Embryonic facial prominence (tissue), 1 donor: ENCODE measurements around the gene DPYSL3.

Source experiments
- DNase-seq: peaks from one replicate; pipeline ENCODE4 v3.0.0-alpha.2; 2016; ENCODE audit errors: extremely low spot score

The DPYSL3 gene

DNA sequence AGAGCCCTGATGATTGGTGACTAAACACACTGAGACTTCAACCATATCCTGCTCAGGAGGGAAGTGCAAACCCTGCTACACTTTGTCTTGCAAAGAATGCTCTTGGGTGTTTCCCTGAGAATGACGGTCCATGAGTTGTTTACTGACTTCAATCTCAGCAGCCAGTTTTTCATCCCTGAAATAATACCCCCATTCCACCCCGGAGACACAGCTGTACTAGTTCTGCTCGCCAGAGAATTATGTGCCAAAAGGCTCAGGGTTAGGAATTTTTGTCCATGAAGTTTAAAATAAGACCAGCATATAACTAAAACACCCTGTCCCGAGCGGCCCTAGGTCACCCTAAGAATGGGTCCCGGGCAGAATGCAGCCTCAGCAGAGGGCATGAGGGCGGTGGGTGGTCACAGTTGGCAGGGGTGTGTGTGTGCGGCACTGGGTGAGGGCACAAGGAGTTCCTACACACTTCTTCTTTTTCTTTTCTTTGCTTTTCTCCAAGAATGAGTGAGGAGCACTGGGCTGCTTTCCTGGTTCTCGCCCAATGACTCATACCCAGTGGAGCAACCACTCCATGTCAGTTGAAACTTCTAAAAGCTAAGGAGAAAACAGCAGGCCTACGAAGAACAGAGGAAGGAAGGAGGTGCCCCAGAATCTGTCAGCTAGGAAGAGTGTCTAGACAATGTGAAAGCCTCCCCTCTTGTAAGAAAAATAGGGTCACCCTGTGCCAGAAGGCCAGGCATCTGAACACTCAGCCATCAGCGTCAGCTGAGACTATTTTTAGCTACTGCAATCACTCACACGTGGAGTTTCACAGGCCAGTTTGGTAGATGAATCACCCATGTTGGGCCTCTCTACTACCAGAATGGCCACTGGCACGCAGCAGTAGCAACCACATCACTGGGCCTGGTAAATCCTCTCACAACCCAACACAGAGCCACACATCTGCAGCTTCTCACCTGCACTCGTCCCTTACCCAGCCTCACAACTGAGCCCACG lies 105.9 kb downstream of the DPYSL3 start:
- no peak for DNase-seq

DNA sequence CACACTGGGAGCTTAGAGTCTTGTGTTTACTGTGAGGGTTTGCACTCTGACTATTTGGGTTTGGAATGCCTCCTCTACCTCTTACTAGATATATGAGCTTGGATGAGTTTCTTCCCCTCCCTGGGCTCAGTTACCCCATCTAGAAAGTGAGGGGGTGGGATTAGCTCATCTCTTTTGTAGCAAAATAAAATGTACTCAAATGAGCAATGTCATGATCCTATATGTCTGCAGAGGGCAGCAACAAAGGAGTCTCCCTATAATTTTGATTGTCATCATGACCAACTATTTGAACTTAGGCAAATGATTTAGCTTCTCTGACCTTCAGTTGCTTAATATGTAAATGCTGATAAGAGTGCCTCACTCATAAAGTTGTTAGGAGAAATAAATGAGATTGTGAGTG lies 109.0 kb downstream of the DPYSL3 start:
- no peak for DNase-seq

DNA sequence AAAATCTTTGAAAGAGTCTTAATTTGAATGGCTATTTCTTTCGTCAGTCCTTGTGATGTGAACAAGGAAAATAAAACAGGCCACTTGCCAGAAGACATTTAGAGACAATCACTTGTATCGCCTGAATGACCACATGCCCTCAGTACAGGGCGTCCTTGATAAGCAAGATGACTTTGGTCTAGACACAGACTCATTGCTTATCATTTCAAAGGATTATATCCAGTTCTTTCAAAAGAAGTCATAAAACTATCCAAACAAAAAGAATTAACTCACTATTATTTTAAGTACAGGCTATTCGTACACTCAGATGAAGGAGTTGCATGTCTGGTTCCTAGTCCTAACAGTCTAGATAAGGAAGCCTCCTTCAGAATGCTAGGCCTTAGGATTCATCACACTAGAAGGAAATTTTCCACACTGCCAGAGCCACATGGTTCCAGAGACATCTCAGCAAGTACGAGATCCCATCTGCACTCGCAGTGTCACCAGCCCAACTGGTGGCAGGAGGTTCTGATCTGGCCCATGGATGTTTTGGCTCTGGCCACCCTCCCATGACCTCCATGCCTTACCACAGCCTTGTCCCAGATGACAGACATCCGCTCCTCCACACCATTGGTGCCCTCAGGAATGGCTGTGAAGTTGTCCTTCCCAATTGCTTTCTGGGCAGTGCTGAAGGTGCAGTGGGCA lies 109.6 kb downstream of the DPYSL3 start:
- no peak for DNase-seq

DNA sequence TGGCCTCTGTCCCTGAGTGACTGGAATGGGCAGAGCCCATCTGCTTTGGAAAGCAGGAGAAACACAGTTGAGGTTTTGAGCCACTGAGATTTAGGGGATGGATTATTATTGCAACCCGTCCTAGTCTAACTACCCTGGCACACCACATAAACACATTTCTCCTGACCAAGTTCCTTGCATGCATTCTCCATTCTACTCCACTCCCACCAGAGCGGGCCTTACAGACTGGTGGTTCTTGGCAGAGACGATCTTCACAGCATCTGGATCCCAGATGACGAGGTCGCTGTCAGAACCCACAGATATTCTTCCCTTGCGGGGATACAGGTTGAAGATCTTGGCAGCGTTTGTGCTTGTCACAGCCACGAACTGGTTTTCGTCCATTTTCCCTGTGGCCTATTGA lies 111.0 kb downstream of the DPYSL3 start:
- no peak for DNase-seq

DNA sequence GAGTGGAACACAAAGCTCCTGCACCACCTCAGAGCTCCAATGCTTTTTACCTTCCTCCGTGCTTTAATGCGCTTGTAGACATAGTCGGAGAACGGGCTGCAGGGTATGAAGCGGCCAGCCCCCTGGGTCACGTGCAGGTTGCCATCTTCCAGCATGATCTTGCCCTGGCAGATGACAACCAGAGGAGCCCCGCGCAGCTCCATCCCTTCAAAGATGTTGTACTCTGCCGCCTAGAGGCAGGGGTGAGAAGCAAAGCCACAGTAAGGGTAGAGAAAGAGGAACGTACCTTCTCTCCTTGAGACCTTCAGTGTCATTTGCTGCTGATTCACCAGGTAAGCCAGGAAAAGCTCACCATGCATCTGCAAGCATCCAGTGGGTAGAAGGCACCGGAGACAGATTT lies 112.3 kb downstream of the DPYSL3 start:
- DNase-seq, result no peak

DNA sequence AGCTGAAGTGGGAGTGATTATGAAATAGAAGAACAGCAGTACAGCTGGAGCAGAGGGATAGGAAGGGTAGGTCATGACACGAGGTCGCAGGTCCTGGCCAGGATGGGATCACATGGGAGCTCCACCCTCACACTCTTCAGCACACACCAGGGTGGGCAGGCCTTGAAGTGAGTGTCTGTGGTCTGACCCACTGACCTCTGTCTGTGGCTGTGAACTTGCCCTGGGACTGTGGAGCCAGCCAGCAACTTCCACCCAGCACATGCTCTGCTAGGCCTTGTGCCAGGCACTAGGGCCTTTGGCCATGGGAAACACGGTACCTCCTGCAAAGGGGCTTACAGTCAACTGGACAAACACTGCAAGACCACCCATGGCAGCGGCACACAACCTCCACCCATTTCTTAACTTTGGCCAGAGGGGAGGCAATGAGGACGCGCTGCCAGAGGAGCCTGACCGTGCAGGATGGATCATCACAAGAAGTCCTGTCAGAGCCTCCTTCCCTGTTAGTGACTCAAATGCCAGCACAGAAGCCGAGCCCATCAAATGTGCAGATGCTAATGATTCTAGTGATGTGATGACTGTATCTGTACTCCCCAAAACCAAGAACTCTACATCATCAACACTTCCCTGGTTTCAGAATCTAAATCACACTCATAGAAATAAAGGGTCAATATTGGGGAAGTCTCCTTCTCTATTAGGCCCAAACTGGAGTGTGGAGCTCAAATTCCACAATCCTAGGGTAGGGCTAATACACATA lies 113.6 kb downstream of the DPYSL3 start:
- DNase-seq, result no peak

DNA sequence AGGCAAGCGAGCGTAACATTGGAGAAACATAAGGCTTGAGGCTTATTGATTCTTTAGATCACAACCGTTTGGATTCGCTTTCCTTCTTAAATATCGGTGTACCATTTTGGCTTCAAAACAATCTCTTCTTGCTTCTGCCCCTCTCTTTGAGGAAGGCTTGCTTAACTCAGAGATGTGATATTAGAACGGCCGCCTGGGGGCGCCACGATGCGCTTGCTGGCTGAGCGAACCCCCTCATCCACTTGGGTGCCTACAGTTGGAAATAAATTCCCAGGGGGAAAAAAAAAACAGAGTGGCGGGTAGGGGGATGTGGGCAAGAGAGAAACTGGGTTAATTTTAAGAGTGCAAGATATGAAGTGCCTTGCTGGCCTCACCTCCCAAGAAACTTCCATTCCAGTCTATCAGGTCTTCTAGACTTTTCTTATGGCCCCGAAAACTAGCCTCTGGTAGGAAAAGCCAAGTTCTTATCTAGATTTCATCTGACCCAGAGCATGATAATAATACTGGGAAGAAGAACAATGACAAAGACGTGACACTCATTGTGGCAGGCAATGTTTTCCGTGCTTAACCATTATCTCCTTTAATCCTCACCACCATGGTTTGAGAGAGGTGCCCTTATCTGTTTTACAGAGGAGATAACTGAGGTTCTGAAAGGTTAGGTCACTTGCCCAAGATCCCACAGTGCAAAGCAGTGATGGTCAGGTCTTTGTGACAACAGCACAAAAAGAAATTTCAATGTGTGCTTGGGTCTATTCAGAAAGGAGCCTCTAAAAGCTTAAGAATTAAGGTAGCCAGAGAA lies 115.8 kb downstream of the DPYSL3 start:
- no peak for DNase-seq

DNA sequence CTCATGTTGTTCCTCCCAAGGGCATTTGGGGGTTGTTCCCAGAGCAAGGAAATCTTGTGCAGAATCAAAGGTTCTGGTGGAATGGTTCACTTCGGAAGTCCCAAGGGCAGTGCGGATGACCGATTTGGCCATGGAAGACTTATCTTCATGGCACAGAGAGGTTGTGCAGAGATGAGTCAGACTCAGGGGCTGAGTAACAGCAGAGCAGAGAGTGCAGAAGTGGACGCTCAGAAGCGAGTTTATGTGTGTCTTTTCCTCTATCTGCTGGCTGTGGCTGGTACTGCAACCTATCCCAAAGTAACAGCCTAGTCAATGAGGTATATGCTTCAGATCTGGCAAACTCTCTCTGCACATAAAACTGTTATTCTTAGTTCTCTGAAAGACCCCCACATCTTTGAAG lies 118.1 kb downstream of the DPYSL3 start:
- DNase-seq, result no peak

DNA sequence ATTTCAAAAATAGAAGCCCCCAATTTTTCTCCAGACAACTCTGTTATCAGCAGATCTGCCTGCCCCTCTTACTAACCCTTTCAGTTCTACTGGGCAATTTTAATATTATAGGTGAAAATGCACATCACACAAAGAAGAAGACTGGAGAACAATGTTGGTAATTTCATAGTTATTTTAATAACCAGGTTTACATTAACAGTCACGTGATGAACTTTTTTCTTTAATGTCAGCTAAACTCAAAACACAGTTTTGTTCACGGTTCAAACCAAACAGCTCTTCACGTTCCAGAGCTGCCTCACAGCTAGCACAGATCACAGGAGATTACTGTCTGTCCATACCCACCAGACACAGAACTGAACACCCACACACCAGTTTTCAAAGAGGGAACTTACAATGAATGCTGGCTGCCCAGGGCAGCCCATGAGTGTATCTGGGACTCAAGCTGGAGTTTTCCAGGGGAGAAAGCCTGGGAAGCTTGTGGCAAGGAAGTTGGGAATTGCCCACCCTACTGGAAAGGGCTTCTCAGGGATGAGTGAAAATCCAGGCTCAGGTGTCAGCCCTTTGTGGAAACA lies 119.1 kb downstream of the DPYSL3 start:
- DNase-seq, result no peak

DNA sequence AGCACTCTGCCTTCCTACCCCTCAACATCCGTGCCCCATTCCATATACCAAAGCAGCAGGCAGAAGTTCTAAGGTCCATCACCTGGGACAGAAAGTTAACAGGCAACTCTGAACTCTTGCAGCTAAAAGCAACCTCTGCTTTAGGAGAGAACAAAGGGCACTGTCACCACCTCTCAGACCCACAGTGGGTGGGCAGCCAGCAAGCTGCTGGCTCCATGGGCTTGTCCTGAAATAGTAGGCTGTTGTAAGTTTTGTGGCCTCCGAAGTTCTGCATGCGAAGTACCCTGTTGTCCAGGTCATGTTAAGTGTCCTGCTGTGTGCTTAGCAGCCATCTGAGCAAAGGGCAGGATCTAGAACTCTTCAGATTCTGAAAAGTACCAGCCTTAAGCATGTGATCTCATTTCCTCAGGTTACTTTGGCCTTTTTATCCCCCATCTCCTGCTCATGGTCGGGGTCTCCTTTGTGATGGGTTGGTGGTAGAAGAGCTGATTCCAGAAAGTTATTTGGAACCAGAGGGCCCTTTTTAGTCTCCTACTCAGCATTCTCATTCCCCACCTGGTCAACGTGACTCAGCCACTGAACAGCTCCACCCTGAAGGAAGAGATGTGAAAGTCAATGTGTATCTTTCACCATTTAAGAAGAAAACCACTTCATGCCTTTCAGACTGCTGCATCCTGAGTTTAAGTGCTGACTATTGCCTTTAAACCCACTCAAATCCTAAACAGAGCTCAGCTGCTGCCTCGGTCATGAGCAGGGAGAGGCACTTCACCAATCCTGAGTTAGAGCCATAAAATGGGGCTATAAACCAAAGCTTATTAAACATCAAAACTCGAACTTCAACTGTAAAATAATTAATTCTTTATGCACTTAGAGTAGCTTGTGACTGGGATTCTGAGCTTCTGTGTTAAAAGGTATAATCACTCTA lies 121.4 kb downstream of the DPYSL3 start:
- DNase-seq, result no peak

DNA sequence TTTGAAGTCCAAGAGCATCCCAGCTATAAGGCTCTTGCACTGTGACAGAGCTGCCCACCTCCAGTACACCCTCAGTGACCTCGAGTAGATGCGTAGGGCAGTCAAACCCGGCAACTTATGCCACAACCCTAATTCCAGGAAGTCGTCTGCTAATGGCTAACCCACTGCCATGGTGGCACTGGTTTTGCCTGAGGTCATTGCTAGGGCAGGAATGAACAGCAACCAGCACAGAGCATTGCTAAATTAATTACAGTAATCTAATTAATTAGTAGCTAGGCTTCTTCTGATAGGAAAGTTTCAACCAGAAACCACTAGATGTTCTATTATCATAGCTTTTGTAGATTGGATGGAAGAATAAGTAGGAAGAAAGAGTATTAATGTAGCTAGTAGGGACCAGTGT lies 122.8 kb downstream of the DPYSL3 start:
- DNase-seq, result no peak

DNA sequence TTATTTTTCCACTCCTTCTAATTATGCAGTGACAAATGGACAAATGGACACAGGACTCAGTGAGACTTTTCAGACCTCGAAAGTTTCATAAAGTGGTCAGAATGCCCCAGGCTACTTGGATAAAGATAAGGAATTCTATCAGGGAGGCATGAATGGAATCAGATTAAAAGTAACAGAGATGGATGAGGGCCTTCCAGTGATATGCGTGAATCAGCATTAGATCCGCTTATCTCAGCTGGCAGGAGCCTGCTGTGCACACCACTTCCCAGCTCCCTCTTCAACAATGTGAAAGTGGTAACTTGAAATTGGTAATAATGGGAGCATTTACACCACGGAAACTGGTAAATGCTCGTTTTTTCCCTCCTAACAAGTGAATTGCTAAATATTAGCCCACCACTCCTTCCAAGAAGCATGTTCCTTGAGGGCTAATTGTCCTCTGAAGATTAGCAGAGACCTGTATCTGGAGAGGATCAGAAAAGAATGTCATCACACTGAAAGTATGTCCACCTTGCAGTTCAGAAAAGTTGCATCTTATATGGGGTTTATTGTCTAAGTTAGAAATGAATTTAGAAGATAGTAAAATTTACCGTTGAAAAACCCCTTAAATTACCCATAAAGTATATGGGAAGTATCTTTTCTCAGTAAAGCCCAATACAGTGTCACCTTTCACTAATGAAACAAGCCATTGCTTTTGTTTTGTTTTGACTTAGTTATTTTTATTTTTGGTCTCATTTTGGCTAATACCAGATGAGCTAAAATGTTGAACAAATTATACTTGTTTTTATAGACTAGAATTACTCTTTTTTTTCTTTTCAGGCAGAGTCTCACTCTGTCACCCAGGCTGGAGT lies 125.3 kb downstream of the DPYSL3 start:
- DNase-seq, result no peak

DNA sequence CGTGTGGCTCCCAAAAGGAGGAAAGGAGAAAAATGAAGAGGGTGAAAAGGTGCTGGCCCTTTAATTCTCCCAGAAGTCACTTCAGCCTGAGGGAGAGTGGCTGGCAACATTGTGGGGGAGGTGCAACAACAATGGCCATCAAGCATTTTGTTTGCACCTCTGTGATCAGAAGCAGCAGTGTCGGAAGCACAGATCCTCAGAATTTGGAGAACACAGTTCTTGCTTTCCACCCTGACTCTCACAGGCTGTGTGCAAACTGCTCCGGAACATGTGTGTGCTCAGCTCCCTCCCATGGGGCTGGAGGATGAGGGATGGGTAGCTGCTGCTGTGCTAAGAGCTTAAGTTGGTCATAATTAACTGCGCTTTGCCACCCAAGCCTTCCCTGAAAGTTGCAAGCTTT lies 127.1 kb downstream of the DPYSL3 start:
- no peak for DNase-seq

DNA sequence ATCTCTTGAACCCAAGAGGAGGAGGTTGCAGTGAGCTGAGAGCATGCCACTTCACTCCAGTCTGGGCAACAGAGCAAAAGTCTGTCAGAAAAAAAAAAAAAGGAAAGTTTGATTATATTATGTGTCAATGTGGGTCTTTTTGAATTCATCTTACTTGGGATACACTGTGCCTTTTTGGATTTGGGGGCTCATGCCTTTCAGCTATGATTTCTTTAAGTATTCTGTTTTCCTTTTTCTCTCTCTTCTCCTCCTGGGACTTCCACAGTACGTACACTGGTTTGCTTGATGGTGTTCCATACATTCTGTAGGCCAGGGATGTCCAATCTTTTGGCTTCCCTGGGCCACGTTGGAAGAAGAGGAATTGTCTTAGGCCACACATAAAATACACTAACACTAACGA lies 128.3 kb downstream of the DPYSL3 start:
- DNase-seq, result no peak

DNA sequence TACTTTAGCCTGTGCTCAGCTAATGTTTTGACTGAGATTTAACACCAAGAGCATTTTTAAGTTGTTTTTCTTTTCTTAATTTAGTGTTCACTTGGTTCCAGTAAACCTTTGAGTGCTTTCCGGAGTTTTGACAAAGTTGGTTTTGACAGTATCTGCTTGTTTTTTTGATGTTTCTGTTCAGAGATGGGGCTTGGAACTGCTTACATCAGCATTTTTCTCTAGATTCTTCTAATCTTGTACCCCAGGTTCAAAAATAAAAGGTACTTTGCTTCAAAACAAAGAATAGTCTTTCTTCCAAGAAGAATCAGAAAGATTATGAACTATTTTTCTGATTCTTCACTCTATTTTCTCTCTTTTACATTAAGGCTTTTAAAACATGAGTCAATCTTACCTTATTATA lies 132.2 kb downstream of the DPYSL3 start:
- DNase-seq, result no peak

DNA sequence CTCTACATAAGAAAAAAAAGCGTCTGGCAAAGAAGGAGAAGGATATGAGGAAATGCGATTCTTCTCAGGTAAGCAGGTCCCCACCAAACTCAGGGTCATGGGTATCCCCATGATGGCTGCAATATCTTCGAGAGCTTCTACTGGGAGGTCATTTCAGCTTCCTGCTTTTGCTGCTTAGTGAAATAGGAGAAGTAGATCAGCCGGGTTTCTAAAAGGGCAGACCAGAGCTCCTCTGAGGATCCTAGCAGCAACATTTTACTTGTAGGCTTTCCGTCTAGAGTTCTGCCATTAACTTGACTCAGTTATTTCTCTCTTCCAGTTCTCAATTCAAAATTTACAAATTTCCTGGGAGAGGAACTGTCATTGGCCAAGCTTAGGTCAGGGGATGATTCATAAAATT lies 134.7 kb downstream of the DPYSL3 start:
- DNase-seq, result no peak

DNA sequence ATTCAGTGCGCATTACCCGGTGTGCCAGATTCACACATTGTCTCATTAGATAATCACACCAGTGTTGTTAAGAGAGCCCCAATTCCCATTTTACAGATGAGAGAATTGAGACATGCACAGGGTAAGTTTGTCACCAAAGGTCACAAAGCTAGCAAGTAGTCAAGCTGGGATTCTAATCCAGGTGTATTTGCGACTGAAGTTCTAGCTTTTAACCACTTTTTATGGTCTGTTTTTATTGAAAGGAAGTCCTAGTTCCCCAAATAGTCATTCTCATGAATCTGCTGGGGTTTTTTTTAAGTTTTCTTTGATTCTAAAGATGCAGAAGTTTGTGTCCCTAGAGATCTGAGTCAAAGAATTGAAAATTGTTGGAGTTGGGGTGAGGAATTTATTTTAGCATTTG lies 136.5 kb downstream of the DPYSL3 start:
- no peak for DNase-seq

DNA sequence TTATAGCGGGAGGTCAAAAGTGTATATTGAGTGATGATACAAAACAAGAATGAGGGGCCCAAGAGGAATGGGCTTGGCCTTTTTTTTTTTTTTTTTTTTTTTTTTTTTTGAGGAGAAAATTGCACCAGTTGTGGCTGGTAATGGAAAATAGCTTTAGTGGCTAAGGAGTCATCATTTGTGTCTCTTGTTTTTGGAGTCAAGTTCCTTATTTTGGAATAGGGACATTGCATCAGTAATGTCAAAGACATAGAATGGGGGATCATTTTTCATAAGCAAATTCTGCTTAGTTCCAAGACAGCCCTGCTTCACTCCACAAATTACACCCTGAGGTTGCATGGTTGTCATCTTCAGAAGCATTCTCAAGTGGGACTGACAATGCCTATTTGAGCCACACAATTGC lies 137.7 kb downstream of the DPYSL3 start:
- DNase-seq, result no peak

DNA sequence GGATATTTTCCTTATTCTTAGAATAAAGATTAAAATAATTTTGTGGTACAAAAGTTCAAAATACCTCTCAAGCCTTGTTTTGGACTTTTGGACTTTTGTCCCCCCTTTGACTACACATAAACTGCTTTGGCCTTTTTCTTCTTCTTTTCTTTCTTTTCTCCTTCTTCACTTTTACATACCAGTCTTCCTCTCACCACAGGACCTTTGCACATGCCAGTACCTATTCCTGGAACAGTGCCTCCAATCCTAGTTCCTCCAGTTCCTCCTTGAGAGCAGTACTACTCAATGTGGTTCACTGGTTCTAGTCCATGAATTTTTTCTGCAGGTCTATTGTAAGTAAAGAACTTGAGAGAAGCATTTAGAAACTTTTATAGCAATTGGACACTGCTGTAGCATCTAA lies 138.6 kb downstream of the DPYSL3 start:
- DNase-seq, result no peak
